Choroid plexus epithelial cell (primary cell): ENCODE measurements around the gene ADAM11.

Experiments
- DNase-seq: peaks from one replicate; pipeline ENCODE4 v3.0.0-alpha.2; 2010; ENCODE audit warnings: low read depth
- H3K4me3 ChIP-seq: 2 replicates; pipeline ENCODE4 v1.5.1; 2011; ENCODE audit warnings: low read depth, mild to moderate bottlenecking, control low read depth, low read length, moderate library complexity
- CTCF ChIP-seq: conservative IDR thresholded peaks from 2 replicates; pipeline ENCODE4 v1.5.1; 2011; ENCODE audit warnings: low read depth, mild to moderate bottlenecking, control low read depth, inconsistent platforms, low read length, moderate library complexity

ADAM11 gene

DNA sequence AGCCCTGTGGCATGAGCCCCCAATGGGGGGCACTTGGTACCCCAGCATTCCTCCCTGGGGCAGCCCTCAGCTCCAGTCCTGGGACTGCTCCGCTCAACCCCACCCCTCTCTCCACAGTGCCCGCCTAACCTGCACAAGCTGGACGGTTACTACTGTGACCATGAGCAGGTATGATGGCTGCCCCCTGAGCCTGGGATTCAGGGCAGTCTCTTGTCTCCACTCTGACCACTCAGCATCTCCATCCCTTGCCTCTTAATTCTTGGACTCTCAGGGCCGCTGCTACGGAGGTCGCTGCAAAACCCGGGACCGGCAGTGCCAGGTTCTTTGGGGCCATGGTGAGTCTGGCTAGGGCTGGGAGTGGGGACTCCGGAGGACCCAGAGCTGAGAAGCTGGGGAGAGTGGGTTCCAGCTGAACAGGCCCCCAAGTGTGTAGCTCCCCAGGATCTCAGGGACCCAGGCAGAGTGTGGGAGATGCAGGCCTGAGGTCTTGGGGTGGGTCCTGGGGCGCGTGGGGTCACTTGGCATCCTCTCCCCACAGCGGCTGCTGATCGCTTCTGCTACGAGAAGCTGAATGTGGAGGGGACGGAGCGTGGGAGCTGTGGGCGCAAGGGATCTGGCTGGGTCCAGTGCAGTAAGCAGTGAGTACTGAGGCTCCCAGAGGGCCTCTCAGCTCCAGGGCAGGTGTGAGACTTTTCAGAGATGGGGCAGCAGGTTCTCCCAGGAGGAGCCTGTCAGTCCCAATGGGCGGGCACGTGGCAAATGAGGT, 18.0 kb downstream of the ADAM11 start:
- no peak for TF ChIP-seq CTCF
- H3K4me3 ChIP-seq = no peak overlapping the region
- no peak for DNase-seq

DNA sequence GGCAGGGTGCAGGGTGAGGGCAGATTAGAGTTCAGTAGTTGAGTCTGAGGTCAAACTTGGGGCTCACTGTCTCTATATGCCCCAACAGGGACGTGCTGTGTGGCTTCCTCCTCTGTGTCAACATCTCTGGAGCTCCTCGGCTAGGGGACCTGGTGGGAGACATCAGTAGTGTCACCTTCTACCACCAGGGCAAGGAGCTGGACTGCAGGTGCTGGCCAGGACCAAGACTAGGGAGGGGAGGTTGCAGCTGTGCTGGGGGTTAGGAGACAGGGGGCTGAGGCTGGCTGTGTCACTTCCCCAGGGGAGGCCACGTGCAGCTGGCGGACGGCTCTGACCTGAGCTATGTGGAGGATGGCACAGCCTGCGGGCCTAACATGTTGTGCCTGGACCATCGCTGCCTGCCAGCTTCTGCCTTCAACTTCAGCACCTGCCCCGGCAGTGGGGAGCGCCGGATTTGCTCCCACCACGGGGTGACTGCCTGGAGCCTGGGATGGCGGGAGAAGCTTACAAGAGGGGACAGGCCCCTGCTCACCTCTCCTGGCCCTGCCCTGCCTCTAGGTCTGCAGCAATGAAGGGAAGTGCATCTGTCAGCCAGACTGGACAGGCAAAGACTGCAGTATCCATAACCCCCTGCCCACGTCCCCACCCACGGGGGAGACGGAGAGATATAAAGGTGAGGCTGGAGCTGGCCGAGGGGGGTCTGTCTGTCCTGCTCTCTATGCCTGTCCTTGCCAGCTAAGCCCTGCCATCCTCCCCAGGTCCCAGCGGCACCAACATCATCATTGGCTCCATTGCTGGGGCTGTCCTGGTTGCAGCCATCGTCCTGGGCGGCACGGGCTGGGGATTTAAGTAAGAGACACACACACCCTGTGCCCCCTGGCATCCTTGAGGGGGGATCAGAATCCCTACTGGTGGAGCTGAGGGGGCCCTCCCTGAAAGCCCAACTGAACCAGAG, 18.9 kb downstream of the ADAM11 start:
- DNase-seq = no peak
- TF ChIP-seq CTCF = no peak
- H3K4me3 ChIP-seq = no peak overlapping the region

GRCh38 chr17:44778656-44779210, 19.9 kb downstream of the ADAM11 start:
- no peak for DNase-seq
- H3K4me3 ChIP-seq = peak overlapping the region; percentile 62
- no peak for TF ChIP-seq CTCF

DNA sequence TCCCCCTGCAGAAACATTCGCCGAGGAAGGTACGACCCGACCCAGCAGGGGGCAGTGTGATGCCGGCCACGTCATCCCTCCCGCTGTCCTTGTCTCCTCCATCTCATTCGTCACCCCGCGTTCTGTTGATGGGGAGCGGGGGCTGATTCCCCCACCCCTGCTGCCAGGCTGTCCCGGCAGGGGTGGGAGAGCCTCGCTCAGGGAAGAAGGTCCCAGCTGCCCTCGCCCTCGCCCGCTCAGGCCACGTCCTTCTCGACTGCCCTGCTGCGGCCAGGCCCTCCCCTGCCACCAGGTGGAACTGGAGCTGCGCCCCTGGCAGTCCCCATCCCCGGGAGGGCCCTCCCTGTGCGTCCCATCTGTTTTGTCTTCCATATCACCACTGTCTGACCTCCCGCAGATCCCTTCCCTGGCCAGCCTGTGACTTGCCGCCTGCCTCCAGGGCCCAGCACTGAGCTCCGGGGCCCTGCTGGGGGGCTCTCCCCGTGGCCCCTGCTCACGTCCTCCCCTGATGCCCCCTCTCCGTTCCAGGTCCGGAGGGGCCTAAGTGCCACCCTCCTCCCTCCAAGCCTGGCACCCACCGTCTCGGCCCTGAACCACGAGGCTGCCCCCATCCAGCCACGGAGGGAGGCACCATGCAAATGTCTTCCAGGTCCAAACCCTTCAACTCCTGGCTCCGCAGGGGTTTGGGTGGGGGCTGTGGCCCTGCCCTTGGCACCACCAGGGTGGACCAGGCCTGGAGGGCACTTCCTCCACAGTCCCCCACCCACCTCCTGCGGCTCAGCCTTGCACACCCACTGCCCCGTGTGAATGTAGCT, 20.6 kb downstream of the ADAM11 start:
- TF ChIP-seq CTCF = peak; percentile 76
- DNase-seq = peak; percentile 75
- peak overlapping the region; percentile 62 for H3K4me3 ChIP-seq

- TF ChIP-seq CTCF = no peak
- DNase-seq = no peak
- H3K4me3 ChIP-seq = no peak overlapping the region
Measured at GRCh38 chr17:44780161-44780560, 21.4 kb downstream of the ADAM11 start.

DNA sequence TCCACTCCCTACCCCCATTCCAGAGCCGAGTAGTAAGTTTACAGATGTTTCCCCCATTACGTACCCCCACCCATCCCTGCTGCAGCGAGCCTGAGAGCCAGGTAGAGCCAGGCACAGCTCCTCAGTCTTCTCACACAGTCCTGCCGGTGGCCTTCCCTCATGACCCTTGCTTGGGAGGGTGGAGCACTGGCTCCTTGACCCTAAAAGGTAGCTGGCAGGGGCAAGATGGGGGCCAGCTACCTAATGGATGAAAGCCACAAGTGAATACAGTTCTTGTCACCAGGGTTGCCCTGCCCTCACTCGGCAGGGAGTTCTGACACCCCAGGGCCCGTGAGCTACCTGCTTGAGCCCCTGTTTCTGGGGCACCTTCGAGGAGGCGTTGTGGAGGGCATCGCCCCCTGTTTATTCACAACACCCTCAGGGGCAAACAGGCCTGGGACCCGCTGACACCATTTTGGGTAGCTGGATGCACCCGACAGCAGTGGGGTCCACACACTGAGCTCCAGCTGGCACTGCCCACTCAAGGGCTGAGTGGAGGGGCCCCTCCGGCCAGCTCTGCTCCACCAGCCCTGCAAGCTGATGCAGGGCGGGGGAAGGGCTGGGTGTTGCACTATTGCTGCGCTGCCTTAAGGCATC, 22.2 kb downstream of the ADAM11 start:
- no peak for DNase-seq
- TF ChIP-seq CTCF = no peak

More for the DNA sequence above, 22.2 kb downstream of the ADAM11 start:
- H3K4me3 ChIP-seq = no peak overlapping the region
